Measurements from ENCODE around the gene SEC14L1. TPM values are rescaled to one million over a fixed set of nuclear protein-coding genes. Genes with fewer than 3 reads are reported as not detected.
A peak's percentile ranks its signal among the peaks of the same experiment; 100 is the strongest.

The SEC14L1 gene
- total RNA-seq, 1 experiment from 2014 or later, result 279 TPM

GRCh38 chr17:77206158-77206956, 65.6 kb downstream of the SEC14L1 start:
- POLR2A ChIA-PET, result interaction anchor here (0.6 kb wide), 1 partner anchor 8 kb away, joined by 3 read pairs; no protein-coding TSS in a partner anchor
- in situ Hi-C loops (cut with HindIII; ENCODE audit: low pct_unique_long_range_greater_than_20kb, low sequenced_read_pairs) (no loop called here), intact Hi-C loops (cut with micrococcal nuclease; ENCODE audit: unreplicated experiment) (no loop called here)
- no peak for ATAC-seq
- Histone ChIP-seq H3K4me1 (ENCODE audit: control insufficient read depth, insufficient read depth, low read length) (peaks cover 8% of the 10 kb centered on the region), H3K27ac (ENCODE audit: low read length) (no peak overlapping the region), H3K4me3 (ENCODE audit: low read depth in 2 of 2, low read length in 2 of 2) (no peak overlapping the region), H3K36me3 (ENCODE audit: control insufficient read depth, insufficient read depth, low read length) (peaks cover 42% of the 10 kb centered on the region), H3K27me3 (ENCODE audit: control insufficient read depth, insufficient read depth, low read length) (no peaks in the 10 kb centered on the region), H3K9me3 (ENCODE audit: control insufficient read depth, insufficient read depth, low read depth, low read length) (no peaks in the 10 kb centered on the region)
- CTCF ChIA-PET, result interaction anchor here (0.7 kb wide), 1 partner anchor 83 kb away, joined by 5 read pairs; no protein-coding TSS in a partner anchor
- BruUV-seq (replicated peaks), result no TSS peak
- no peak for DNase-seq (ENCODE audit: low read depth, low spot score)
- TF ChIP-seq SIN3A (IDR thresholded peaks at IDR 0.05; ENCODE audit: borderline replicate concordance, insufficient read depth, low read depth, low read length) (no peak), TCF7L2 (IDR thresholded peaks at IDR 0.05; ENCODE audit: low read depth, low read length) (no peak), POLR2AphosphoS5 (IDR thresholded peaks at IDR 0.05; ENCODE audit: low read depth, low read length) (no peak), CTCF (IDR thresholded peaks at IDR 0.05) (no peak)
- TF ChIP-seq, protein P1, sequence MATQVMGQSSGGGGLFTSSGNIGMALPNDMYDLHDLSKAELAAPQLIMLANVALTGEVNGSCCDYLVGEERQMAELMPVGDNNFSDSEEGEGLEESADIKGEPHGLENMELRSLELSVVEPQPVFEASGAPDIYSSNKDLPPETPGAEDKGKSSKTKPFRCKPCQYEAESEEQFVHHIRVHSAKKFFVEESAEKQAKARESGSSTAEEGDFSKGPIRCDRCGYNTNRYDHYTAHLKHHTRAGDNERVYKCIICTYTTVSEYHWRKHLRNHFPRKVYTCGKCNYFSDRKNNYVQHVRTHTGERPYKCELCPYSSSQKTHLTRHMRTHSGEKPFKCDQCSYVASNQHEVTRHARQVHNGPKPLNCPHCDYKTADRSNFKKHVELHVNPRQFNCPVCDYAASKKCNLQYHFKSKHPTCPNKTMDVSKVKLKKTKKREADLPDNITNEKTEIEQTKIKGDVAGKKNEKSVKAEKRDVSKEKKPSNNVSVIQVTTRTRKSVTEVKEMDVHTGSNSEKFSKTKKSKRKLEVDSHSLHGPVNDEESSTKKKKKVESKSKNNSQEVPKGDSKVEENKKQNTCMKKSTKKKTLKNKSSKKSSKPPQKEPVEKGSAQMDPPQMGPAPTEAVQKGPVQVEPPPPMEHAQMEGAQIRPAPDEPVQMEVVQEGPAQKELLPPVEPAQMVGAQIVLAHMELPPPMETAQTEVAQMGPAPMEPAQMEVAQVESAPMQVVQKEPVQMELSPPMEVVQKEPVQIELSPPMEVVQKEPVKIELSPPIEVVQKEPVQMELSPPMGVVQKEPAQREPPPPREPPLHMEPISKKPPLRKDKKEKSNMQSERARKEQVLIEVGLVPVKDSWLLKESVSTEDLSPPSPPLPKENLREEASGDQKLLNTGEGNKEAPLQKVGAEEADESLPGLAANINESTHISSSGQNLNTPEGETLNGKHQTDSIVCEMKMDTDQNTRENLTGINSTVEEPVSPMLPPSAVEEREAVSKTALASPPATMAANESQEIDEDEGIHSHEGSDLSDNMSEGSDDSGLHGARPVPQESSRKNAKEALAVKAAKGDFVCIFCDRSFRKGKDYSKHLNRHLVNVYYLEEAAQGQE (IDR thresholded peaks at IDR 0.05; ENCODE audit: insufficient read depth in 1 of 2, low read depth in 2 of 2, low read length in 1 of 2), result no peak

DNA sequence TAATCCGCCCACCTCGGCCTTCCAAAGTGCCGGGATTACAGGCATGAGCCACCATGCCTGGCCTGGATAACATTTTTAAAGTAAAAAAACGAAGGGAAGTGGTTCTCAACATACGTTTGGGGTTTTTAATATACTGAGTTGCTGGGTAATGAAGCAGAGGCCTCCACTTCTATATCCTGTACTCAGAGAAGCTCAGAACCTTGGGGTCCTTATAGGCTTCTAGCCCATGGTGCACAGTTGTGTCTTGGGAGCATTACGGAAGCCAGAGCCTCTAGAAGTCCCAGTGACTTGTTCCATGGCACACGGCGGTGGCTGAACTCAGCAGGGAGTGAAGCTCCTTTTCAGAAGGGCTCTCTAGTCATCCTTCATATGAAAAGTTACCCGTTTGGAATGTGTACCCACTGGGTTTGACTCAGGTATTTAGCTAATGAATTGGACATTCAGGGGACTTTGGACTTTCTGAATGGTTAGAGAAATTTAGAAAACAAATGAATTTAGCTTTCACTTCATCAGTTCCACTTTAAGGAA, 67.0 kb downstream of the SEC14L1 start:
- Histone ChIP-seq H3K27ac (ENCODE audit: low read length) (peak overlapping the region; percentile 25; the same call in 1 of the 2 replicates), H3K9me3 (ENCODE audit: control insufficient read depth, insufficient read depth, low read depth, low read length) (no peaks in the 10 kb centered on the region), H3K27me3 (ENCODE audit: control insufficient read depth, insufficient read depth, low read length) (no peaks in the 10 kb centered on the region), H3K36me3 (ENCODE audit: control insufficient read depth, insufficient read depth, low read length) (peaks cover 43% of the 10 kb centered on the region), H3K4me1 (ENCODE audit: control insufficient read depth, insufficient read depth, low read length) (peaks cover 8% of the 10 kb centered on the region), H3K4me3 (ENCODE audit: low read depth in 2 of 2, low read length in 2 of 2) (no peak overlapping the region)
- TF ChIP-seq POLR2AphosphoS5 (IDR thresholded peaks at IDR 0.05; ENCODE audit: low read depth, low read length), result no peak
- no peak for TF ChIP-seq SIN3A (IDR thresholded peaks at IDR 0.05; ENCODE audit: borderline replicate concordance, insufficient read depth, low read depth, low read length)
- TF ChIP-seq, protein P1 (IDR thresholded peaks at IDR 0.05; ENCODE audit: insufficient read depth in 1 of 2, low read depth in 2 of 2, low read length in 1 of 2), result no peak
- no peak for TF ChIP-seq CTCF (IDR thresholded peaks at IDR 0.05)
- no peak for TF ChIP-seq TCF7L2 (IDR thresholded peaks at IDR 0.05; ENCODE audit: low read depth, low read length)
- BruUV-seq (replicated peaks), result no TSS peak
- POLR2A ChIA-PET, result interaction anchor here (0.7 kb wide), 1 partner anchor 117 kb away, joined by 7 read pairs; no protein-coding TSS in a partner anchor
- intact Hi-C loops (cut with micrococcal nuclease; ENCODE audit: unreplicated experiment) (no loop called here), in situ Hi-C loops (cut with HindIII; ENCODE audit: low pct_unique_long_range_greater_than_20kb, low sequenced_read_pairs) (no loop called here)
- CTCF ChIA-PET, result no interaction called here
- no peak for DNase-seq (ENCODE audit: low read depth, low spot score)
- no peak for ATAC-seq
